Right lobe of liver (tissue), 6 donors: Measurements from ENCODE around the gene FAM171A1. TPM values are rescaled to one million over a fixed set of nuclear protein-coding genes. Genes with fewer than 3 reads are reported as not detected.
A peak's percentile ranks its signal among the peaks of the same experiment; 100 is the strongest.

Source experiments
- ATAC-seq, 4 donors: fragments of 200-7000 bp; cut with Tn5 transposase; one replicate each; pipeline ENCODE4 v1.9.1; 2020; ENCODE audit warnings: mild to moderate bottlenecking in 4 of 4, moderate library complexity in 4 of 4
- DNase-seq, 3 donors: peaks; one replicate each; pipeline ENCODE4 v3.0.0-alpha.2; 2020
- H3K27ac ChIP-seq, 3 donors: fragments of 200-600 bp; one replicate each; pipeline ENCODE4 v1.8.0; 2022
- H3K27me3 ChIP-seq, 2 donors: fragments of 200-600 bp; one replicate each; pipeline ENCODE4 v1.8.0; 2022
- H3K36me3 ChIP-seq, 4 donors: fragments of 200-600 bp; sonication (generic) in 1 of 4; one replicate each; pipeline versions ENCODE4 v1.5.1 to v1.8.0; 2017 to 2022; ENCODE audit warnings: control low read depth in 1 of 4
- H3K4me1 ChIP-seq, 4 donors: fragments of 200-600 bp; sonication (generic) in 1 of 4; one replicate each; pipeline versions ENCODE4 v1.5.1 to v1.8.0; 2017 to 2022; ENCODE audit warnings: control low read depth in 1 of 4
- H3K4me3 ChIP-seq, 3 donors: fragments of 200-600 bp; one replicate each; pipeline ENCODE4 v1.8.0; 2022
- H3K9me3 ChIP-seq, 4 donors: fragments of 200-600 bp; sonication (generic) in 1 of 4; one replicate each; pipeline versions ENCODE4 v1.5.1 to v1.8.0; 2017 to 2022; ENCODE audit warnings: control low read depth in 1 of 4
- CTCF ChIP-seq, 4 donors: fragments of 200-600 bp in 3 of 4; fragments of 450-650 bp in 1 of 4; IDR thresholded peaks; one replicate each; pipeline versions ENCODE4 v1.5.1 to v1.8.0; 2016 to 2022; ENCODE audit warnings: antibody characterized with exemption in 4 of 4, mild to moderate bottlenecking in 2 of 4
- POLR2A ChIP-seq: fragments of 450-650 bp; IDR thresholded peaks from one replicate; pipeline ENCODE4 v1.6.1; 2017; ENCODE audit warnings: antibody characterized with exemption, mild to moderate bottlenecking
- WGBS: methylation state at CpG from one replicate; pipeline ENCODE4 v1.1.6; 2018; ENCODE audit warnings: low coverage, low lambda C conversion rate; ENCODE audit not compliant: insufficient coverage; ENCODE audit errors: missing lambda C conversion rate; 5-methylcytosine and 5-hydroxymethylcytosine counted together
- intact Hi-C, 2 donors: fragments of 100-400 bp; cut with DNase I; formaldehyde crosslinking; loops; one replicate each; pipeline versions ENCODE4 v1.11.2 to v1.14.1; 2022
- long read RNA-seq: library from polyadenylated mRNA; unstranded; transcript quantifications from one replicate; pipeline ENCODE4 v2.0.0, GENCODE V29; 2019
- total RNA-seq, 6 experiments: library from RNA; depleted of rRNA in 2 of 6; stranded (reverse); fragments of >200 nt in 2 of 6; fragmentation: NEBNext Ultra II Directional in 3 of 6; extraction: Animal tissue kit (Norgen Biotek cat#: 25700) in 3 of 6; gene quantifications; one replicate each; pipeline versions ENCODE4 v1.1.0 to v1.2.4, GENCODE V29; 2016 to 2023
- donor health status: DM: no; HTN: yes; CAD: no.
- donor health status: DM: no; HTN: no; CAD: no.
- donor health status: DM: no; HTN: no; CAD: no.
- donor health status: DM: no; HTN: yes; CAD: no.
- donor health status: DM: no; HTN: yes; CAD: no.

Gene FAM171A1
- total RNA-seq: 10 to 100 TPM in 4 of 6 experiments, 1 to 10 TPM in 2; 6.1 to 12.1 (median 10.3) TPM
- long read RNA-seq, partial matches to known transcripts: 0 of 2 reads
- long read RNA-seq, other reads (novel, unspliced or antisense): 2 of 2 reads

DNA sequence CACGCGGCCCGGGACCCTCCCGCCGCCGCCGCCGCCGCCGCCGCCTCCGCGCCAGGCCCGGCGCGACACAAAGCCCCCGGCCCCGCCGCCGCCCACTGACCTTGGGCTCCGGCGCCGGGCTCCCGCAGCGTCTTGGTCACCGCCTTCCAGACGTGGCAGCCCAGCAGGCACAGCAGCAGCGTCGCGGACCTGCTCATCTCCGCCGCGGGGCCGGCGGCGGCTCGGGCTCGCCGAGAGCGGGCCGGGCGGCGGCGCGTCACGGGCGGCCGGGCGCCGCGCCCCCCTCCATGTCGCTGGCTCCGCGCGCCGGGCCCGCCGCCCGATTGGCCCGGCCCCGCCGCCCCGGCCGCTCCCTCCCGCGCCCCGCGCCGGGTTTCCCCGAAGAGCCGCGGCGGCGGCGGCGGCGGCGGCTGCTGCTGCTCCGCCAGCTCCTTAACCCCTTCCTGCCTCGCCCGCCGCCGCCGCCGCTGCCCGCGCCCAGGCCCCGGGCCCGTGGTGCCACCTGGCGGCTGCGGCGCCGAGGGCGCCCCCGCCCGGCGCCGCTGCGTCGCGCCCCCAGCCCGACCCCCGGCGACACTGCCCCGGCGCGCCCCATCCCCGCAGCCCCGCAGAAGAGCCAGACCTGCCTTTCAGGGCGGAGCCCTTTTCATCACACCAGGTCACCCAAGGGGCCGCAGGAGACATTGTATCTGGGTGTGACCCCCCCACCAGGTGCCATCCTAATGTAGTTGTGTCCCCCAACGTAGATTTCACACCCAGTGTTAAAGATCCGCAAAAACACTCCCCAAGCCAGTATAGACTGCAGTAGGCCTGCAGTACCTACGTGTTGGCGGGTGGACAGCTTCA, at the start of gene FAM171A1:
FAM171A1 (minus strand) TSS at position 434 of the 846 bp plus-strand sequence; CDS start at position 197, 237 bp downstream.
- no peaks in the 10 kb centered on the region for H3K9me3 ChIP-seq
- intact Hi-C loops: loop anchor here (2.0 to 5.0 kb wide), 3 partner anchors 108 to 164 kb away; no protein-coding TSS in a partner anchor
- peak; percentile 68 to 76 (median 74) for DNase-seq
- H3K27me3 ChIP-seq: no peaks in the 10 kb centered on the region
- no peaks in the 10 kb centered on the region for H3K4me1 ChIP-seq
- no peaks in the 10 kb centered on the region for H3K36me3 ChIP-seq
- TF ChIP-seq POLR2A: no peak
- peak in 3 of 4 donors; percentile 8 to 57 (median 28) for TF ChIP-seq CTCF (IDR thresholded peaks at IDR 0.05)
- ATAC-seq: peak; percentile 76 to 89 (median 85)
- WGBS: 4% methylated on average over 3 of the region's 115 CpGs
- peak within 1 kb of the TSS; percentile 53 to 62 (median 62) for H3K4me3 ChIP-seq
- H3K27ac ChIP-seq: peak within 1 kb of the TSS; percentile 47 to 60 (median 55)

DNA sequence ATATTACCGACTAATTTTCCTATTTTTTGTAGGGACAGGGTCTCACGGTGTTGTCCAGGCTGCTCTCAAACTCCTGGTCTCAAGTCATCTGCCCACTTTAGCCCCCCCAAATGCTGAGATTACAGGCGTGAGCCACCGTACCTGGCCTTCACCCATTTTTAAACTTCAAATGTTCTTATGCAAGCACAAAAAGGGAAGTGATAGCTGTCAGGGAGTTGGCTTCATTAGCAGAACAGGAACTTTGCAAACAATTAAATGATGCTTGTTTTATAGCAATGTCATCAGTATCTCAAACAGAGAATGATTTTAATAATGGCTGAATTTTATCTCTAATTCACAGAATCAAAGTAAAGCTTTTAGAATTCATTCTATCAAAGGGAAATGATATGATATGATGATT, 49.8 kb upstream of the FAM171A1 start:
- WGBS: 50% methylated on average over 4 of the region's 4 CpGs
- Histone ChIP-seq H3K9me3 (no peaks in the 10 kb centered on the region), H3K4me1 (no peaks in the 10 kb centered on the region), H3K4me3 (no peak overlapping the region), H3K27ac (no peak overlapping the region), H3K27me3 (no peaks in the 10 kb centered on the region), H3K36me3 (no peaks in the 10 kb centered on the region)
- DNase-seq (no peak), ATAC-seq (no peak)
- intact Hi-C loops: no loop called here
- TF ChIP-seq CTCF (IDR thresholded peaks at IDR 0.05) (no peak), POLR2A (no peak)

DNA sequence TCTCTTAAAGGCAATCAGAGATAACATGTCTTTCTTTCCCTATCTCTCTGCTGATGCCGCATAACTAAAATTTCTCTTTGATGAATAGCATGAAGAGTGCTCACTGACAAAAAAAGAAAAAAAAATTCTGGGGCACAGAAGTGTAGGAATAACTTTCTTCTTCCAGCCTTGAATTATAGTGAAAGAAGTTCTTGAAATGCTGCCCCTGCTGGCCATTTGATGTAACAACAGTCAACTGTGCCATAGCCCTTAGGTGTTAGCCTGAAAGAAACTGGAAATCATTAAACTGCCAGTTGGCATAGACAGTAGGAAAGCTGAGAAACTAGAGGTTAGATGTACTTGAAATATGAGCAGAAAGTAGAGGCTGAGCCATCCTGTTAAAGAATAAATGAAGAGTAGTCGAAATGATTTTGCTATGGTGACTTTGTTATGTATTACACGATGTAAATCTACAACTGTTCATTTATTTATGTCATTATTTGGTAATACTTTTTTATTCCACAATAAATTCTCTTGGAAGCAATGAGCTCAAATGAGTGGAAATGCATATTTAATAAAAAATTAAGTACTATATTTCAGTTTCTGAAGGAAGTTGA, 48.3 kb upstream of the FAM171A1 start:
- Histone ChIP-seq H3K9me3 (peaks cover 0 to 5% (median 0%) of the 10 kb centered on the region in 4 donors), H3K4me1 (no peaks in the 10 kb centered on the region), H3K36me3 (no peaks in the 10 kb centered on the region), H3K4me3 (no peak overlapping the region), H3K27me3 (no peaks in the 10 kb centered on the region), H3K27ac (no peak overlapping the region)
- intact Hi-C loops: no loop called here
- no peak for TF ChIP-seq POLR2A
- TF ChIP-seq CTCF (IDR thresholded peaks at IDR 0.05): peak; percentile 63 to 90 (median 86)
- 3% methylated on average over 3 of the region's 3 CpGs for WGBS
- no peak for DNase-seq
- ATAC-seq: peak; percentile 74 to 89 (median 77)

DNA sequence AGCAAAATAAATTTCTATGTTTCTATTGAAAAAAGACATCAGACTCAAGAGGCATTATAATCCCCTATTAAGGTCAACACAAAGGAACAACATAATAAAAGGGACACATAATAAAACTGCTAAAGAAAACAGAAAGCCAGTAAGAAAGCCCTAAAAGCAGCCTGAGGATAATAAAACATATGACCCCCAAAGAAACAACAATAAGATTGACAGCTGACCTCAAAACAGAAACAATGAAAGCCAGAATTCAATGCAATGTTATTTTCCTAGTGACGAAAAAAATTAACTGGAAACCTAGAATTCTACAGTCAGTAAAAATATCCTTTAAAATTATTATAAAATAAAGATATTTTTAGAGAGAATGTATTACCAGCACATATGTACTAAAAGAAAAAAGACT, 44.9 kb upstream of the FAM171A1 start:
- WGBS: 65% methylated on average over 1 of the region's 1 CpG
- Histone ChIP-seq H3K4me1 (no peaks in the 10 kb centered on the region), H3K27me3 (no peaks in the 10 kb centered on the region), H3K9me3 (peaks cover 0 to 5% (median 0%) of the 10 kb centered on the region in 4 donors), H3K27ac (no peak overlapping the region), H3K36me3 (no peaks in the 10 kb centered on the region), H3K4me3 (no peak overlapping the region)
- DNase-seq (no peak), ATAC-seq (no peak)
- intact Hi-C loops: no loop called here
- no peak for TF ChIP-seq CTCF (IDR thresholded peaks at IDR 0.05)
- no peak for TF ChIP-seq POLR2A
